GM12891 (cell line): Measurements from ENCODE around the gene PRKCE.
"Not testable (repeated sequence)": the region's sequence is repeated elsewhere in the genome, so short reads cannot be mapped to it uniquely, and the experiment has no call there.

Source experiments
- DNase-seq: peaks from one replicate; pipeline ENCODE4 v3.0.0; 2011; ENCODE audit warnings: low spot score; ENCODE audit not compliant: insufficient read length
- FAIRE-seq: peaks from 2 replicates; lab custom pipeline; 2011; peaks lifted over from hg19 to GRCh38; lab: Jason Lieb, UNC
- PAX5 ChIP-seq: IDR thresholded peaks from 2 replicates; pipeline ENCODE4 v1.6.1; 2011; ENCODE audit warnings: low read length, moderate library complexity, mild to moderate bottlenecking; ENCODE audit not compliant: insufficient read depth, severe bottlenecking
- POLR2A ChIP-seq: IDR thresholded peaks from 2 replicates; pipeline ENCODE4 v1.6.1; 2011; ENCODE audit warnings: low read depth, low read length, control low read depth
- POLR2AphosphoS5 ChIP-seq: IDR thresholded peaks from 2 replicates; pipeline ENCODE4 v1.6.1; 2011; ENCODE audit warnings: low read depth, low read length, control low read depth
- POU2F2 ChIP-seq: IDR thresholded peaks from 2 replicates; pipeline ENCODE4 v1.6.1; 2011; ENCODE audit warnings: low read depth, mild to moderate bottlenecking, control low read depth, low read length, moderate library complexity
- SPI1 ChIP-seq: IDR thresholded peaks from 2 replicates; pipeline ENCODE4 v1.6.1; 2011; ENCODE audit warnings: low read depth, low read length, control low read depth
- TAF1 ChIP-seq: IDR thresholded peaks from 2 replicates; pipeline ENCODE4 v1.6.1; 2011; ENCODE audit warnings: low read depth, low read length, control low read depth

PRKCE gene

GRCh38 chr2:45909677-45910191, 258.3 kb downstream of the PRKCE start:
- peak; percentile 89 for FAIRE-seq
- DNase-seq = peak; percentile 47
- TF ChIP-seq SPI1 (peak; percentile 86), POU2F2 (no peak), TAF1 (no peak), POLR2A (no peak), PAX5 (no peak), POLR2AphosphoS5 (no peak)

- DNase-seq (no peak), FAIRE-seq (peak; percentile 28)
- TF ChIP-seq POU2F2 (no peak), POLR2A (no peak), POLR2AphosphoS5 (no peak), PAX5 (no peak), SPI1 (no peak), TAF1 (no peak)
Observed at GRCh38 chr2:45910473-45911060, 259.1 kb downstream of the PRKCE start.

- no peak for TF ChIP-seq POLR2AphosphoS5
- no peak for TF ChIP-seq POU2F2
- TF ChIP-seq TAF1 = no peak
- no peak for TF ChIP-seq POLR2A
- TF ChIP-seq SPI1 = no peak
- no peak for TF ChIP-seq PAX5
- DNase-seq = no peak
- FAIRE-seq = no peak
Observed at GRCh38 chr2:45911538-45911937, 260.1 kb downstream of the PRKCE start.

GRCh38 chr2:45912109-45912508, 260.6 kb downstream of the PRKCE start:
- TF ChIP-seq POLR2AphosphoS5 = no peak
- no peak for TF ChIP-seq TAF1
- no peak for TF ChIP-seq PAX5
- TF ChIP-seq POLR2A = no peak
- TF ChIP-seq POU2F2 = no peak
- no peak for TF ChIP-seq SPI1
- no peak for FAIRE-seq

GRCh38 chr2:45913539-45913938, 262.1 kb downstream of the PRKCE start:
- DNase-seq (no peak), FAIRE-seq (no peak)
- no peak for TF ChIP-seq TAF1
- TF ChIP-seq SPI1 = no peak
- no peak for TF ChIP-seq PAX5
- no peak for TF ChIP-seq POLR2A
- TF ChIP-seq POLR2AphosphoS5 = no peak
- TF ChIP-seq POU2F2 = no peak

More at GRCh38 chr2:45912109-45912508, 260.6 kb downstream of the PRKCE start:
- no peak for DNase-seq

GRCh38 chr2:45915523-45915922, 264.0 kb downstream of the PRKCE start:
- no peak for DNase-seq
- FAIRE-seq = no peak
- TF ChIP-seq TAF1 (no peak), POU2F2 (no peak), POLR2A (no peak), SPI1 (no peak), PAX5 (no peak), POLR2AphosphoS5 (no peak)

GRCh38 chr2:45917561-45918176, 266.2 kb downstream of the PRKCE start:
- FAIRE-seq, DNase-seq: not testable (repeated sequence)

GRCh38 chr2:45918463-45919159, 267.1 kb downstream of the PRKCE start:
- TF ChIP-seq POLR2AphosphoS5 (no peak), POLR2A (no peak), POU2F2 (no peak), TAF1 (no peak), SPI1 (no peak), PAX5 (no peak)
- DNase-seq (no peak), FAIRE-seq (peak; percentile 20)

GRCh38 chr2:45919160-45919650, 267.7 kb downstream of the PRKCE start:
- TF ChIP-seq POLR2AphosphoS5 (no peak), TAF1 (no peak), POU2F2 (no peak)
- no peak for DNase-seq
- no peak for FAIRE-seq
